SJSA1 (cell line): ENCODE data around the gene BCAP31. TPM values are rescaled to one million over a fixed set of nuclear protein-coding genes. Genes with fewer than 3 reads are reported as not detected.
"Not testable (repeated sequence)": the region's sequence is repeated elsewhere in the genome, so short reads cannot be mapped to it uniquely, and the experiment has no call there.

Source experiments
- DNase-seq, 2 experiments: peaks; one replicate each; pipeline ENCODE4 v3.0.0-alpha.2; 2015 to 2020; ENCODE audit warnings: low spot score in 2 of 2, low read depth in 1 of 2
- H3K27ac ChIP-seq: fragments of 250-450 bp; sonication (Bioruptor Pico); 2 replicates; pipeline ENCODE4 v1.5.1; 2020; ENCODE audit warnings: mild to moderate bottlenecking, moderate library complexity
- H3K27me3 ChIP-seq: fragments of 250-450 bp; sonication (Bioruptor Pico); replicated peaks from 2 replicates; pipeline ENCODE4 v1.5.1; 2020; ENCODE audit warnings: mild to moderate bottlenecking, moderate library complexity
- H3K36me3 ChIP-seq: fragments of 250-450 bp; sonication (Bioruptor Pico); 2 replicates; pipeline ENCODE4 v1.5.1; 2020; ENCODE audit warnings: mild to moderate bottlenecking
- H3K4me1 ChIP-seq: fragments of 250-450 bp; sonication (Bioruptor Pico); replicated peaks from 2 replicates; pipeline ENCODE4 v1.6.1; 2021; ENCODE audit warnings: mild to moderate bottlenecking
- H3K4me3 ChIP-seq: fragments of 250-450 bp; sonication (Bioruptor Pico); 2 replicates; pipeline ENCODE4 v1.5.1; 2020; ENCODE audit warnings: mild to moderate bottlenecking
- H3K9me3 ChIP-seq: fragments of 250-450 bp; sonication (Bioruptor Pico); replicated peaks from 2 replicates; pipeline ENCODE4 v1.5.1; 2020; ENCODE audit warnings: mild to moderate bottlenecking
- total RNA-seq: library from RNA; depleted of rRNA; stranded (reverse); fragments of >200 nt; shearing (Covaris generic); gene quantifications from 2 replicates; pipeline ENCODE4 v1.2.3, GENCODE V29; 2014

BCAP31 gene
- total RNA-seq, 1 experiment from 2014 or later: 188 TPM

- peak overlapping the region; percentile 47 for H3K27ac ChIP-seq
- H3K9me3 ChIP-seq: no peaks in the 10 kb centered on the region
- no peaks in the 10 kb centered on the region for H3K36me3 ChIP-seq
- H3K4me3 ChIP-seq: peak overlapping the region; percentile 30
- peaks cover 26% of the 10 kb centered on the region for H3K4me1 ChIP-seq
- H3K27me3 ChIP-seq: no peaks in the 10 kb centered on the region
- DNase-seq: peak; percentile 71 to 84
Observed at GRCh38 chrX:153766098-153766817, 42.1 kb upstream of the BCAP31 start.

GRCh38 chrX:153765138-153766079 is 41.2 kb upstream of the BCAP31 start:
- Histone ChIP-seq H3K27me3 (no peaks in the 10 kb centered on the region), H3K27ac (peak overlapping the region; percentile 47), H3K9me3 (no peaks in the 10 kb centered on the region), H3K4me1 (peaks cover 26% of the 10 kb centered on the region), H3K4me3 (peak overlapping the region; percentile 30), H3K36me3 (no peaks in the 10 kb centered on the region)
- DNase-seq: no peak

GRCh38 chrX:153764786-153765137 is 40.6 kb upstream of the BCAP31 start:
- H3K4me3 ChIP-seq: no peak overlapping the region
- DNase-seq: no peak
- peaks cover 26% of the 10 kb centered on the region for H3K4me1 ChIP-seq
- H3K9me3 ChIP-seq: no peaks in the 10 kb centered on the region
- no peaks in the 10 kb centered on the region for H3K36me3 ChIP-seq
- no peaks in the 10 kb centered on the region for H3K27me3 ChIP-seq
- no peak overlapping the region for H3K27ac ChIP-seq

- H3K4me3 ChIP-seq: peak within 1 kb of the TSS; percentile 19; the same call in 1 of the 2 replicates
- H3K27me3 ChIP-seq: no peaks in the 10 kb centered on the region
- H3K9me3 ChIP-seq: no peaks in the 10 kb centered on the region
- H3K36me3 ChIP-seq: no peaks in the 10 kb centered on the region
- H3K27ac ChIP-seq: no peak within 1 kb of the TSS
- peaks cover 26% of the 10 kb centered on the region for H3K4me1 ChIP-seq
- peak; percentile 50 to 84 for DNase-seq
Observed at GRCh38 chrX:153763989-153764755, 40.0 kb upstream of the BCAP31 start, which contains the start of gene PLXNB3. TSS of gene PLXNB3 (plus strand) at chrX:153764249. CDS start at chrX:153765536, 1,287 bp downstream.

- peaks cover 26% of the 10 kb centered on the region for H3K4me1 ChIP-seq
- no peak for DNase-seq
- no peak overlapping the region for H3K27ac ChIP-seq
- no peaks in the 10 kb centered on the region for H3K27me3 ChIP-seq
- no peak overlapping the region for H3K4me3 ChIP-seq
- no peaks in the 10 kb centered on the region for H3K36me3 ChIP-seq
- H3K9me3 ChIP-seq: no peaks in the 10 kb centered on the region
Observed at GRCh38 chrX:153763298-153763932, 39.2 kb upstream of the BCAP31 start.

GRCh38 chrX:153762626-153763173 is 38.5 kb upstream of the BCAP31 start:
- Histone ChIP-seq H3K27ac (no peak overlapping the region), H3K27me3 (no peaks in the 10 kb centered on the region), H3K36me3 (no peaks in the 10 kb centered on the region), H3K4me1 (peaks cover 26% of the 10 kb centered on the region), H3K4me3 (no peak overlapping the region), H3K9me3 (no peaks in the 10 kb centered on the region)
- DNase-seq: no peak

- Histone ChIP-seq H3K4me3 (no peak overlapping the region), H3K27ac (no peak overlapping the region), H3K4me1 (peaks cover 25% of the 10 kb centered on the region), H3K36me3 (no peaks in the 10 kb centered on the region), H3K9me3 (no peaks in the 10 kb centered on the region), H3K27me3 (no peaks in the 10 kb centered on the region)
- DNase-seq: no peak
Observed at GRCh38 chrX:153761863-153762262, 37.7 kb upstream of the BCAP31 start.

GRCh38 chrX:153755136-153755535 is 30.9 kb upstream of the BCAP31 start:
- no peaks in the 10 kb centered on the region for H3K4me1 ChIP-seq

GRCh38 chrX:153750127-153750774 is 26.1 kb upstream of the BCAP31 start:
- H3K27me3 ChIP-seq: no peaks in the 10 kb centered on the region
- H3K4me3 ChIP-seq: no peak overlapping the region
- H3K9me3 ChIP-seq: no peaks in the 10 kb centered on the region
- DNase-seq: no peak
- no peaks in the 10 kb centered on the region for H3K4me1 ChIP-seq
- H3K36me3 ChIP-seq: no peaks in the 10 kb centered on the region
- no peak overlapping the region for H3K27ac ChIP-seq

More at GRCh38 chrX:153755136-153755535, 30.9 kb upstream of the BCAP31 start:
- H3K9me3 ChIP-seq: no peaks in the 10 kb centered on the region
- H3K36me3 ChIP-seq: no peaks in the 10 kb centered on the region
- DNase-seq: no peak
- H3K27me3 ChIP-seq: no peaks in the 10 kb centered on the region
- H3K27ac ChIP-seq: no peak overlapping the region
- H3K4me3 ChIP-seq: no peak overlapping the region

- H3K27me3 ChIP-seq, H3K36me3 ChIP-seq, H3K4me1 ChIP-seq, DNase-seq, H3K9me3 ChIP-seq, H3K4me3 ChIP-seq, H3K27ac ChIP-seq: not testable (repeated sequence)
Observed at GRCh38 chrX:153749017-153749416, 24.8 kb upstream of the BCAP31 start.

- H3K4me1 ChIP-seq, H3K36me3 ChIP-seq, DNase-seq, H3K4me3 ChIP-seq, H3K9me3 ChIP-seq, H3K27me3 ChIP-seq, H3K27ac ChIP-seq: not testable (repeated sequence)
Observed at GRCh38 chrX:153746991-153747390, 22.8 kb upstream of the BCAP31 start.

- Histone ChIP-seq H3K4me1 (no peaks in the 10 kb centered on the region), H3K36me3 (no peaks in the 10 kb centered on the region), H3K27ac (no peak overlapping the region), H3K27me3 (no peaks in the 10 kb centered on the region), H3K4me3 (no peak overlapping the region), H3K9me3 (no peaks in the 10 kb centered on the region)
- DNase-seq: no peak
Observed at GRCh38 chrX:153746359-153746758, 22.2 kb upstream of the BCAP31 start.

- not testable (repeated sequence) for DNase-seq
Observed at GRCh38 chrX:153745067-153745433, 20.9 kb upstream of the BCAP31 start.

More at GRCh38 chrX:153745067-153745433, 20.9 kb upstream of the BCAP31 start:
- H3K36me3 ChIP-seq, H3K27me3 ChIP-seq, H3K9me3 ChIP-seq, H3K27ac ChIP-seq, H3K4me1 ChIP-seq, H3K4me3 ChIP-seq: not testable (repeated sequence)
